Cardiac muscle cell (in vitro differentiated cells and primary cell): ENCODE results near the gene SPRN. TPM values are rescaled to one million over a fixed set of nuclear protein-coding genes. Genes with fewer than 3 reads are reported as not detected.

Source experiments
- DNase-seq, 2 donors: peaks; one replicate each; pipeline versions ENCODE4 v3.0.0 to v3.0.0-alpha.2; 2010 to 2017; ENCODE audit warnings: low read depth in 1 of 2, low spot score in 1 of 2
- H3K27ac ChIP-seq: fragments of 200-600 bp; sonication (generic); 2 replicates; pipeline ENCODE4 v1.5.1; 2016
- H3K27me3 ChIP-seq: fragments of 200-600 bp; sonication (generic); 2 replicates; pipeline ENCODE4 v1.6.0; 2016; ENCODE audit warnings: control low read depth
- H3K36me3 ChIP-seq: fragments of 200-600 bp; sonication (generic); 2 replicates; pipeline ENCODE4 v1.5.1; 2016; ENCODE audit warnings: control low read depth
- H3K4me1 ChIP-seq: fragments of 200-600 bp; sonication (generic); 2 replicates; pipeline ENCODE4 v1.8.1; 2017; ENCODE audit warnings: low read depth, mild to moderate bottlenecking, mixed run types
- H3K4me3 ChIP-seq: fragments of 200-600 bp; sonication (generic); 2 replicates; pipeline ENCODE4 v1.5.1; 2016; ENCODE audit warnings: mild to moderate bottlenecking
- H3K9me3 ChIP-seq: fragments of 200-600 bp; sonication (generic); 2 replicates; pipeline ENCODE4 v1.5.1; 2017; ENCODE audit warnings: low read depth, mild to moderate bottlenecking, control low read depth
- CTCF ChIP-seq: IDR thresholded peaks from 2 replicates; pipeline ENCODE4 v1.5.1; 2012; ENCODE audit warnings: low read depth, mild to moderate bottlenecking, low read length
- polyA plus RNA-seq: library from polyadenylated mRNA; unstranded; fragments of >200 nt; fragmentation: Nextera tagmentation; extraction: Ambion mirVana; gene quantifications from 2 replicates; pipeline ENCODE4 v1.2.1, GENCODE V29; 2016
- total RNA-seq: library from RNA; depleted of rRNA; stranded (reverse); fragments of >200 nt; gene quantifications from 2 replicates; pipeline ENCODE4 v1.2.3, GENCODE V29; 2016

Gene SPRN
- total and polyA plus RNA-seq, 2 experiments from 2014 or later: 0.33 to 2.3 TPM

DNA sequence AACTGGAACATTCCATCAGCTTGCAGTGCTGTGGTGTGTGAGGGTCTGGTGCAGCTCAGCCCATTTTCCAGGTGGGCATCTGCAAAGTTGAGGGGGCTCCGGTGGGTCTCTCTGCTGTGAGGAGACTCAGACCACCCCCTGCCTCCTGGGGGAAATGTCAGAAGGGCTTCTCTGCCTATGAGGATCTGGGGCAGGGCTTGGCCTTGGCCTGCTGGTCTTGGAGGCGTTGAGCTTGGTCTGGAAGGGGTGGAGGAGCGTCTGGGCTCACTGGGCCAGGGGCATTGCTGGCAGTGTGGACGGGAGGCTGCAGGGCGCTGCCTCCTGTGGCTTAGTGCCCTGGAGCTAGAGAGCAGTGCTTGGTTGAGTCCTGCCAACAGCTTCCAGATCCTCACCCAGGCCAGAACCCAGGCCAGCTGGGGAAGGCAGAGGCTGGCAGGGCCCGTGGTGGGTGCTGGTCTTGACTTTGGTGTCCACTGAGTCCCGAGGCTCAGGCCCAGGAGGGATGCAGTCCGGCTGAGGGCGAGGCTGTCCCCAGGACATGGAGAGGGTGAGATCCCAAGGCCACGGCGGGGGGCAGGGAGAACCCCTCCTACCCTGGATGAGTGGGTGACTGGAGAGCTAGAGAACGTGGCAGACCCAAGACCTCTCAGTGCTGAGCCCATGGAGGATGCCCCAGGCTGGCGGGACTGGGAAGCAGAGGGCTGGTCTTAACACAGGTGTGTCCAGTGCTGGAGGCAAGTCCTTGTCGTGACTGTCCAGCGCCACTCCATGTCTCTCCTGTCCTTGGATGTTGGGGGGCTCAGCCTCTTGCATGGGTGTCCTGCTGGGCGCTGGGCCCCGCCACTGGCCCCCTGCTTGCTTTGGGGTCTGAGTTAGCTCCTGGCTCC, 2.8 kb downstream of the SPRN start:
- no peak overlapping the region for H3K4me3 ChIP-seq
- no peak for DNase-seq
- no peak overlapping the region for H3K27ac ChIP-seq
- no peak for TF ChIP-seq CTCF
- H3K36me3 ChIP-seq: peaks cover 3% of the 10 kb centered on the region
- no peaks in the 10 kb centered on the region for H3K9me3 ChIP-seq
- H3K27me3 ChIP-seq: peaks cover 18% of the 10 kb centered on the region
- no peaks in the 10 kb centered on the region for H3K4me1 ChIP-seq

- Histone ChIP-seq H3K4me1 (no peaks in the 10 kb centered on the region), H3K4me3 (no peak overlapping the region), H3K36me3 (peaks cover 3% of the 10 kb centered on the region), H3K27me3 (peaks cover 18% of the 10 kb centered on the region), H3K27ac (no peak overlapping the region), H3K9me3 (no peaks in the 10 kb centered on the region)
- DNase-seq: no peak
- TF ChIP-seq CTCF: no peak
Measured at GRCh38 chr10:133420579-133420978, 3.8 kb downstream of the SPRN start.

GRCh38 chr10:133420028-133420427, 4.4 kb downstream of the SPRN start:
- Histone ChIP-seq H3K36me3 (peaks cover 3% of the 10 kb centered on the region), H3K9me3 (no peaks in the 10 kb centered on the region), H3K27ac (no peak overlapping the region), H3K27me3 (peaks cover 17% of the 10 kb centered on the region), H3K4me3 (no peak overlapping the region), H3K4me1 (no peaks in the 10 kb centered on the region)
- DNase-seq: no peak
- TF ChIP-seq CTCF: no peak

DNA sequence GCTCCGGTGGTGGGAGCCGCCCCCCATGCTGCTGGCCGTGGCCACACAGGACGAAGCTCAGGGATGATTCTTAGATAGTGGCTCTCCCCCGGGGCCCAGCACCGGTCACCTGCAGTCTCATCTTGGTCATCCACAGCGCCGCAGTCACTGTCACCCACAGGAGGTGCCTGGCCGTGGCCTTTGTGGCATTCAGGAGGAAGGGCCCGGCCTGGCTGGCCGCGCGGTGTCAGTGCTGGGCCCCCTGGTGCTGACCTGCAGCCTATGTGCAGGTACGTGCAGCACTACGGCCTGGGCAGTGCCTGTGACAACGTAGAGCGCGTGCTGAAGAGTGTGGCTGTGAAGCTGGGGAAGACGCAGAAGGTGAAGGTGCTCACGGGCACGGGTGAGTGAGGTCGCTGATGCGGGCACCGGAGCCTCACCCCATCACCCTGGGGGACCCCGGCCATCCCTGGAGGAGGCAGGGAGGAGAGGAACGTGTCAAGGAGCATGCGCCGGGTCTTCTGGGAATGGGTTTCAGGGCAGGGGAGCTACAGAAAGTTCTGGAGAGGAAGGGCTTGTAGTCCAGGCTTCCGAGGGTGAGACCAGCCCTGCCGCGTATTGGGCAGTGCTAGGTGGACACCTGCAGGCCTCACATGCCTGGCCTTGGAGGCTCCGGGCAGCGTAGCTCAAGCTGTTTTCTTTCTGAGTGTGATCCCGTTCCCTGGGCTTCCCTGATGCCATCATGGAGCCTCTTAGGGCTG, 5.0 kb downstream of the SPRN start:
- TF ChIP-seq CTCF: no peak
- Histone ChIP-seq H3K4me1 (no peaks in the 10 kb centered on the region), H3K4me3 (no peak overlapping the region), H3K36me3 (peaks cover 3% of the 10 kb centered on the region), H3K27me3 (peaks cover 13% of the 10 kb centered on the region), H3K27ac (no peak overlapping the region), H3K9me3 (no peaks in the 10 kb centered on the region)
- no peak for DNase-seq

DNA sequence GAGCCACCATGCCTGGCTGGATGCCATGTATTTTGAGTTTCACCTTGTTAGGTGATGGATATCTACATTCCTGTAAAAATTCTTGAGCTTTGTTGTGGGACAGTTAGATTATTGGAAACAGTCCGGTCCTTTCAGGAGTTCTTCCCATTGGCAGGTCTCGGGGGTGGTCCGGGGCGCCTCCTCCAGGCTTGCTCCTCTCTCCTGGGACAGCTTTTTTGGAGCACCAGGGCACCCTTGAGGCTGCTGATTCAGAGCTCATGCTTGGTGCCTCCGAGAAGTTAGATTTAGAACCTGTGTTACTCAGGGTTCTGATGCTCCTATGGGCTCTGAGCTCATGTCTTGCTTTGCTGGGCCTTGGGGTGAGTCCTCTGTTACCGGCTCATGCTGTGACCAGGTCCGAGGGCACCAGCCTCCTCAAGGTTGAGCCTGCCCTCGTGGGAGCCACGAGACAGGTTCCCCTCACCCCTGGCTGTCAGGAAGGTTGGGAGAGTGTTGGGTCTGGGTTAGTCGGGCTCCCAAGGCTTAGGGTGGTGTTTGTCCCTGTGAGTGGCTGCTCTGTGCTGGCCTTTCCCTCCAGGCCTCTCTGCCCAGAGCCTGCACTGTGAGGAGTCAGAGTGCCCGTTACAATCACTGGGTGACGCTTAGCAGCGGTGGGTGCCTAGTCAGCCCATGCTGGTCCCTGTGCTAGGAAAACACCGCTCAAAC, 6.0 kb downstream of the SPRN start:
- Histone ChIP-seq H3K4me3 (no peak overlapping the region), H3K36me3 (peaks cover 3% of the 10 kb centered on the region), H3K4me1 (no peaks in the 10 kb centered on the region), H3K27ac (no peak overlapping the region), H3K27me3 (peaks cover 10% of the 10 kb centered on the region), H3K9me3 (no peaks in the 10 kb centered on the region)
- DNase-seq: no peak
- TF ChIP-seq CTCF: no peak
